ENCODE measurements around the gene PPT2.

Gene PPT2

GRCh38 chr6:32116674-32117073 lies 37.3 kb upstream of the PPT2 start:
- peaks cover 42% of the 10 kb centered on the region for H3K36me3 Mint-ChIP-seq (ENCODE audit: low read depth)
- H3K27ac Mint-ChIP-seq: no peak overlapping the region

DNA sequence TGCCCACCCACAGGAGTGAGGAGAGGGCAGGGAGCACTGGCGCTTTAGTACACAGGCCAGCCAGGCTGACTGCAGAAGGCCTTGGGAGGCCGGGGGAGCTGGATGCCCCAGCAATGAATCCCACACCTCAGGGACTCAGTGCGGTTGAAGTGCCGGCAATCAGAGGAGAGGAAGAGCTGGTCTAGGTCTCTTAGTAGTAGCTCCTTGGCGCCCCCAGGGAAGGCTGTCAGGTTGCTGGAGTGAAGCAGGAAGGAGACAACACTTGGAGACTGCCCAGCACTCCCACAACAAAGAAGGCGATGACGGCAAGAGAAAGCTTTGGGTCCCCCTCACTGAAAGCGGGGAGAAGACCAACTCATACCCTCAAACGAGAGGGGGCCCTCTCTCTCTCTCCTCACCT lies 36.5 kb upstream of the PPT2 start:
- no peak for DNase-seq (ENCODE audit: low spot score)
- H3K27ac Mint-ChIP-seq: no peak overlapping the region
- peaks cover 48% of the 10 kb centered on the region for H3K36me3 Mint-ChIP-seq (ENCODE audit: low read depth)
- H3K4me3 Mint-ChIP-seq: no peak overlapping the region
- peaks cover 4% of the 10 kb centered on the region for H3K4me1 Mint-ChIP-seq (ENCODE audit: low read depth)
- no peaks in the 10 kb centered on the region for H3K27me3 Mint-ChIP-seq (ENCODE audit: low read depth)
- H3K9me3 Mint-ChIP-seq: no peaks in the 10 kb centered on the region

More at GRCh38 chr6:32116674-32117073, 37.3 kb upstream of the PPT2 start:
- peaks cover 4% of the 10 kb centered on the region for H3K4me1 Mint-ChIP-seq (ENCODE audit: low read depth)
- H3K4me3 Mint-ChIP-seq: no peak overlapping the region
- no peak for DNase-seq (ENCODE audit: low spot score)
- H3K27me3 Mint-ChIP-seq (ENCODE audit: low read depth): no peaks in the 10 kb centered on the region
- H3K9me3 Mint-ChIP-seq: no peaks in the 10 kb centered on the region

DNA sequence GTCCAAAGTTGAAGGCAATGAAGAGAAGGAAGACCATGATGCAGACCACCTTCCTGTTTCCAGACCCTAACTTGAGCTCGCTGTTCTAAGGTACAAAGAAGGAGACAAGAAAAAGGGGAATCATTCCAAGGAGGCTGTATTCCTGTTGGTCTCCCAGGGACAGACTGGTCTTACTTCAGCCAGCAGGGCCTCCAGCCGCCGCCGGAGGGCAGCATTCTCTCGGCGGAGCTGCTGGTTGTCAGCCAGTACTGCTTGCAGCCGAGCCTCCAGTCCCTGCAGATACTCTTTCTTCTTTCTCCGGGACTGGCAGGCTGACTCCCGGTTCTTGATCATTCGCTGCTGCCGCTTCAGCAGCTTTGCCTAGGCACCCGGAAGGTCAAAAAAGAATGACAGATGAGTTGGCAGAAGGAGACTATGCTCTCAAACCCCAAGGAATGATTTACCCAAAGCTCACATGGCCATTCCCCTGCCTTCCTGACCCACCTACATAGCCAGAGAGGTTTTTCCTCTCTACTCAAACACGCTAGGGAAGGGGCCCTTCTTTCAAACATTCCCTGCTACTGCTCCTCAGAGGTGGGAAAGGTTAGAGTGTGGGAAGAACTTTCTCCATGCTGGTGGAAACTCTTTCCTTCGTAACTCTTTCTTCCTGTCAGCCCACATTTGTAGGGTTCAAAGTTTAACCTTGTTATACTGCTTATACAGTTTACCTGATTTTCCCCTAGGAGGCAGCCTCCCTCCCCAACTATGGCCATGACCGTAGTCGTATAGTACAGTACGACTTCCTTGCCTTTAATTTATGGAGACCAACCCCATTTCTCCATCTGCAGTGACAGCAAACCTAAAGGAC lies 34.9 kb upstream of the PPT2 start:
- H3K4me3 Mint-ChIP-seq: no peak overlapping the region
- DNase-seq (ENCODE audit: low spot score): peak; percentile 64
- no peaks in the 10 kb centered on the region for H3K27me3 Mint-ChIP-seq (ENCODE audit: low read depth)
- H3K27ac Mint-ChIP-seq: no peak overlapping the region
- peaks cover 56% of the 10 kb centered on the region for H3K36me3 Mint-ChIP-seq (ENCODE audit: low read depth)
- H3K9me3 Mint-ChIP-seq: no peaks in the 10 kb centered on the region
- peaks cover 4% of the 10 kb centered on the region for H3K4me1 Mint-ChIP-seq (ENCODE audit: low read depth)

GRCh38 chr6:32120573-32121059 lies 33.3 kb upstream of the PPT2 start:
- no peak overlapping the region for H3K4me3 Mint-ChIP-seq
- DNase-seq (ENCODE audit: low spot score): no peak
- H3K9me3 Mint-ChIP-seq: no peaks in the 10 kb centered on the region
- H3K27me3 Mint-ChIP-seq (ENCODE audit: low read depth): no peaks in the 10 kb centered on the region
- H3K4me1 Mint-ChIP-seq (ENCODE audit: low read depth): peaks cover 7% of the 10 kb centered on the region
- H3K27ac Mint-ChIP-seq: no peak overlapping the region
- H3K36me3 Mint-ChIP-seq (ENCODE audit: low read depth): peaks cover 58% of the 10 kb centered on the region

GRCh38 chr6:32123681-32124080 lies 30.3 kb upstream of the PPT2 start:
- no peaks in the 10 kb centered on the region for H3K27me3 Mint-ChIP-seq (ENCODE audit: low read depth)
- no peak overlapping the region for H3K27ac Mint-ChIP-seq
- peaks cover 58% of the 10 kb centered on the region for H3K36me3 Mint-ChIP-seq (ENCODE audit: low read depth)
- no peak overlapping the region for H3K4me3 Mint-ChIP-seq
- DNase-seq (ENCODE audit: low spot score): no peak
- peaks cover 28% of the 10 kb centered on the region for H3K4me1 Mint-ChIP-seq (ENCODE audit: low read depth)
- H3K9me3 Mint-ChIP-seq: no peaks in the 10 kb centered on the region

- Mint-ChIP-seq H3K27me3 (ENCODE audit: low read depth) (no peaks in the 10 kb centered on the region), H3K4me1 (ENCODE audit: low read depth) (peaks cover 34% of the 10 kb centered on the region), H3K36me3 (ENCODE audit: low read depth) (peaks cover 36% of the 10 kb centered on the region), H3K9me3 (no peaks in the 10 kb centered on the region), H3K27ac (peak overlapping the region; percentile 99), H3K4me3 (peak overlapping the region; percentile 100)
- no peak for DNase-seq (ENCODE audit: low spot score)
These were observed 27.1 kb upstream of the PPT2 start for GRCh38 chr6:32126880-32127279.

DNA sequence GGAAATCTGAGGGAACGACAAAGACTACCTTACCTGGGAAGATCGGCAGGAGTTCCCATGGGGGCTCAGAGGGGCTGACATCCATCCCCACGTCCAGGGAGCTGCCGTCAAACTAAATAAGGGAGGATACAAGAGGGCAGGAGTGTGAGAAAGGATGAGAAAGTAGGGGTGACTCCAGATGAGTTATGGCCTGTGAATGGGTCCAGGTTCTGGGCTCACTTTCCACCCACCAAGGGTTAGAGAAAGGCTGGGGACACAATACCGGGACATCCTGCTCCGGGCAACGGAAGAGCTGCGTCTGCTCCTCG lies 26.6 kb upstream of the PPT2 start:
- no peaks in the 10 kb centered on the region for H3K9me3 Mint-ChIP-seq
- H3K27me3 Mint-ChIP-seq (ENCODE audit: low read depth): peaks cover 3% of the 10 kb centered on the region
- peaks cover 32% of the 10 kb centered on the region for H3K36me3 Mint-ChIP-seq (ENCODE audit: low read depth)
- H3K4me3 Mint-ChIP-seq: peak overlapping the region; percentile 100
- H3K4me1 Mint-ChIP-seq (ENCODE audit: low read depth): peaks cover 34% of the 10 kb centered on the region
- DNase-seq (ENCODE audit: low spot score): no peak
- H3K27ac Mint-ChIP-seq: peak overlapping the region; percentile 99

- peaks cover 3% of the 10 kb centered on the region for H3K27me3 Mint-ChIP-seq (ENCODE audit: low read depth)
- peak within 1 kb of the TSS; percentile 100 for H3K4me3 Mint-ChIP-seq
- H3K27ac Mint-ChIP-seq: peak within 1 kb of the TSS; percentile 99
- peaks cover 34% of the 10 kb centered on the region for H3K4me1 Mint-ChIP-seq (ENCODE audit: low read depth)
- peaks cover 30% of the 10 kb centered on the region for H3K36me3 Mint-ChIP-seq (ENCODE audit: low read depth)
- no peaks in the 10 kb centered on the region for H3K9me3 Mint-ChIP-seq
- DNase-seq (ENCODE audit: low spot score): peak; percentile 99
These were observed 26.0 kb upstream of the PPT2 start, which contains the start of gene ATF6B for GRCh38 chr6:32127717-32128592. ATF6B (minus strand) TSS chr6:32128246; CDS start chr6:32128207, 39 bp downstream.

DNA sequence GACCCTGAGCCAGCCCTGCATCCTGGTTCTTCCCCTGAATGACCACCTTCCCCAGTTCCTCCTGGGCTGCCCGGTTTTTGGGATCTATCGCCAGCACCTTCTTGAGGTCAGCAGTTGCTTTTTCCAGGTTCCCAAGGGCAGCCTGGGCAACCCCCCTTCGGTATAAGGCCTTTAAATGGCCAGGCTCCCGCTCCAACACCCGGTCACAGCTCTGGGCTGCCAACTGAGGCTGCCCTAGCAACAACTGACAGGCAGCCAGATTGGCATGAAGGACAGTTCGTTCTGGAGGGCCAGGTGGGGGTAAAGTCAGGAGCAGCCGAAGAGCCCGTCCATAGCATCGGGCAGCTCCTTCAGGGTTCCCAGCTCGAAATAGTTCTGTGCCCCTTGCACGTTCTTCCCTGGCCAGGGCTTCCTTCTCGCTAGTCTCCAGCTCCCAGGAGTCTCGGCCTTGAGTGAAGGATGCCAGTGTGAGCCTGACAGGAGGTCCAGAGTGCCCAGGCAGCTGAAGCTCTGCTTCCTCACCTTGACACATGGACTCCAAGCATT lies 25.1 kb upstream of the PPT2 start:
- Mint-ChIP-seq H3K27ac (peak overlapping the region; percentile 99), H3K4me1 (ENCODE audit: low read depth) (peaks cover 34% of the 10 kb centered on the region)
- DNase-seq (ENCODE audit: low spot score): no peak

DNA sequence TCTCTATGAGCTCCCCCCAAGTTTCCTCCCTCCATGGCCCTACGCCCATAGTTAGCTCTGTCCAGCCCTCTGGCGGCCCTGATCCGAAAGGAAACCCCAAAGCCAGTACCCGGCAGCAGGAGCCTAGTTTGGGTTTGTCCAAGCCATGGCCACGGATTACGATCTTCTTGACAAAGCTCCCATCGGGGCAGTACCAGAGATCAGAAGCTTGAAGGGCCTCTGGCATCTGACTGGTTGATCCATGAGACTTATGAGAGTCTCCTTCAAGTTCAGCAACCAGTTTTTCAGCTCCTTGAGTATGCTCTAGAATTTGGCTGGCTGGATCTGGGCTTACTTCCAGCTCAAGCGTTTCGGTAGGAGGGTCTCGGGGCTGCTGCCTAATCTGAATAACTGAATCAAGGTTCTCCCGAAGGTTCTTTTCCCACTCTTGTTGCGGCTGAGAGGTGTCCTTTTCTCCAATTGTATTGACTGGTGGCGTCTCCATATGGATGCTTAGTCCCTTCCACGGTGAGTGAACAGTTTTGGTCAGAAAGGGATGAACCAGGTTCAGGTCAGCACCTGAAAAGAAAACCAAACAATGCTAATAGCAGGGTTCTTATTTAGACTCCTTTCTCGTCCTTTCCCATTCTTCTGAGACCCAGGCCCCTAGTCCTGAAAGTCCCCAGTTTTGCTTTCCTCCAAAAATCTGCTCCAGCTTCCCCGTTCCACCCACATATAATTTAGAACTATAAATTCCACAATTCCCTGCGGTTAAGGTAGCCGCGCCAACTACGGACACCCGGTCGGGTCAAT lies 24.4 kb upstream of the PPT2 start:
- peaks cover 8% of the 10 kb centered on the region for H3K27me3 Mint-ChIP-seq (ENCODE audit: low read depth)
- peak overlapping the region; percentile 100 for H3K4me3 Mint-ChIP-seq
- peaks cover 31% of the 10 kb centered on the region for H3K4me1 Mint-ChIP-seq (ENCODE audit: low read depth)
- peak overlapping the region; percentile 91 for H3K27ac Mint-ChIP-seq
- H3K36me3 Mint-ChIP-seq (ENCODE audit: low read depth): peaks cover 19% of the 10 kb centered on the region
- DNase-seq (ENCODE audit: low spot score): no peak
- no peaks in the 10 kb centered on the region for H3K9me3 Mint-ChIP-seq

More for the DNA sequence above, 25.1 kb upstream of the PPT2 start:
- H3K27me3 Mint-ChIP-seq (ENCODE audit: low read depth): peaks cover 4% of the 10 kb centered on the region
- no peaks in the 10 kb centered on the region for H3K9me3 Mint-ChIP-seq
- peaks cover 25% of the 10 kb centered on the region for H3K36me3 Mint-ChIP-seq (ENCODE audit: low read depth)
- H3K4me3 Mint-ChIP-seq: peak overlapping the region; percentile 100

DNA sequence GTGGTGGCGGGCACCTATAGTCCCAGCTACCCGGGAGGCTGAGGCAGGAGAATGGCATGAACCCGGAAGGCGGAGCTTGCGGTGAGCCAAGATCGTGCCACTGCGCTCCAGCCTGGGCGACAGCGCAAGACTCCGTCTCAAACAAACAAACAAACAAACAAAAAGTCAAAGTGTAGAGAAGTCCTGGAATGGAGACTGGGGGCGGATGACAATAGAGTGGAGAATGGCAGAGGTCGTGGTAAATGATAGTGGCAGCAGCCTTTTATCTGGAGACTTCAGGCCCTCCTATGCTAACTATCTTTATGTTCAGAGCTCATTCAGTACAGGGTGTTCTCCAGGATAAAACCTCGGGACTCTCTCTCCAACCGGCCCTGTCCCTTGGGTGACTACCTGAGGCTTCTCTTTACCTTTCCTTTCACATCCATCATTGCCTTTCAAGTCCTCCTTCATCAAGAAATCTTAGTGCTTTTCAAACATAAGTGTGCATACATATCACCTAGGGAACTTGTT lies 22.4 kb upstream of the PPT2 start:
- H3K4me1 Mint-ChIP-seq (ENCODE audit: low read depth): peaks cover 25% of the 10 kb centered on the region

GRCh38 chr6:32132110-32132509 lies 21.8 kb upstream of the PPT2 start:
- peaks cover 4% of the 10 kb centered on the region for H3K36me3 Mint-ChIP-seq (ENCODE audit: low read depth)
- no peak overlapping the region for H3K27ac Mint-ChIP-seq
- no peak overlapping the region for H3K4me3 Mint-ChIP-seq
- peaks cover 10% of the 10 kb centered on the region for H3K27me3 Mint-ChIP-seq (ENCODE audit: low read depth)
- DNase-seq (ENCODE audit: low spot score): no peak
- H3K4me1 Mint-ChIP-seq (ENCODE audit: low read depth): peaks cover 19% of the 10 kb centered on the region
- no peaks in the 10 kb centered on the region for H3K9me3 Mint-ChIP-seq

More for the DNA sequence above, 22.4 kb upstream of the PPT2 start:
- Mint-ChIP-seq H3K36me3 (ENCODE audit: low read depth) (peaks cover 9% of the 10 kb centered on the region), H3K27me3 (ENCODE audit: low read depth) (peaks cover 10% of the 10 kb centered on the region), H3K27ac (peak overlapping the region; percentile 31), H3K9me3 (no peaks in the 10 kb centered on the region), H3K4me3 (peak overlapping the region; percentile 30)
- DNase-seq (ENCODE audit: low spot score): no peak

DNA sequence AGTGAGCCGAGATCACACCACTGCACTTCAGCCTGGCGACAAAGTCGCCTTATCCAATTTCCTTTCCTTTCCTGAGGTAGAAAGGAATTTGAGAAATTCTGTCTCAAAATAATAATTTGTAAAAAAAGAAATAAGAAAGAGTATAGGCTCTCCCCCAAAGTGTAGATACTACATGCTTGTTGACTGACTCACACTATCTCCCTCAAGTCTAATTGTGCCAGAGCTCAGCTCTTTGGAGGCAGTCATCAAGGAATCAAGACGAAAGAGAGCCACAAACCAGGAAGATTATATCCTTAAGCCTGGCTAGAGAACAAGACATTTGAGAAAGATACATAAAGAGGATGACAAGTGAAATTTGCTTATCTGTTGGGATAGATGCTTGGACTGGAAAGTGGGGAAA lies 20.2 kb upstream of the PPT2 start:
- no peak for DNase-seq (ENCODE audit: low spot score)
- Mint-ChIP-seq H3K36me3 (ENCODE audit: low read depth) (no peaks in the 10 kb centered on the region), H3K27ac (no peak overlapping the region), H3K27me3 (ENCODE audit: low read depth) (peaks cover 10% of the 10 kb centered on the region), H3K9me3 (no peaks in the 10 kb centered on the region), H3K4me1 (ENCODE audit: low read depth) (peaks cover 10% of the 10 kb centered on the region), H3K4me3 (no peak overlapping the region)

Measured in T-helper 2 cell treated with Interferon-gamma antibody and Interleukin-4, amounts not matched to agents 5 μg/mL and 100 μg/mL, for 36 hours (primary cell).